ENCODE data around the gene VSTM2L.

Gene VSTM2L

DNA sequence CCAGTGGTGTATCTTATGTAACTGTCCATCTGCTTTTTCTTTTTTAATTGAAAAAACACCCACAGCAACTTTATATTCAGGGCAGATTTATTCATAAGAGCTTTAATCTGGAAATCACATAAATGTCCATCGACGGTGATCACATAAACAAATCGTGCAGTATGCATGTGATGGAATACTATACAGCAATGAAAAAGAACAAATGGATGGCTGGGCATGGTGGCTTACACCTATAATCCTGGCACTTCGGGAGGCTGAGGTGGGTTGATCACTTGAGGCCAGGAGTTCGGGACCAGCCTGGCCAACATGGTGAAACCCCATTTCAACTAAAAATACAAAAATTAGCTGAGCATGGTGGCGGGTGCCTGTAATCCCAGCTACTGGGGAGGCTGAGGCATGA, 39.1 kb downstream of the VSTM2L start:
- no peak for DNase-seq (ENCODE audit: low read depth in 2 of 2)
- TF ChIP-seq, protein P1, sequence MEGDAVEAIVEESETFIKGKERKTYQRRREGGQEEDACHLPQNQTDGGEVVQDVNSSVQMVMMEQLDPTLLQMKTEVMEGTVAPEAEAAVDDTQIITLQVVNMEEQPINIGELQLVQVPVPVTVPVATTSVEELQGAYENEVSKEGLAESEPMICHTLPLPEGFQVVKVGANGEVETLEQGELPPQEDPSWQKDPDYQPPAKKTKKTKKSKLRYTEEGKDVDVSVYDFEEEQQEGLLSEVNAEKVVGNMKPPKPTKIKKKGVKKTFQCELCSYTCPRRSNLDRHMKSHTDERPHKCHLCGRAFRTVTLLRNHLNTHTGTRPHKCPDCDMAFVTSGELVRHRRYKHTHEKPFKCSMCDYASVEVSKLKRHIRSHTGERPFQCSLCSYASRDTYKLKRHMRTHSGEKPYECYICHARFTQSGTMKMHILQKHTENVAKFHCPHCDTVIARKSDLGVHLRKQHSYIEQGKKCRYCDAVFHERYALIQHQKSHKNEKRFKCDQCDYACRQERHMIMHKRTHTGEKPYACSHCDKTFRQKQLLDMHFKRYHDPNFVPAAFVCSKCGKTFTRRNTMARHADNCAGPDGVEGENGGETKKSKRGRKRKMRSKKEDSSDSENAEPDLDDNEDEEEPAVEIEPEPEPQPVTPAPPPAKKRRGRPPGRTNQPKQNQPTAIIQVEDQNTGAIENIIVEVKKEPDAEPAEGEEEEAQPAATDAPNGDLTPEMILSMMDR (IDR thresholded peaks at IDR 0.05; ENCODE audit: low read depth, low read length) = no peak
- H3K4me3 ChIP-seq (replicated peaks in 1 of 2; ENCODE audit: low read depth in 2 of 2, low read length in 2 of 2) = no peak overlapping the region

DNA sequence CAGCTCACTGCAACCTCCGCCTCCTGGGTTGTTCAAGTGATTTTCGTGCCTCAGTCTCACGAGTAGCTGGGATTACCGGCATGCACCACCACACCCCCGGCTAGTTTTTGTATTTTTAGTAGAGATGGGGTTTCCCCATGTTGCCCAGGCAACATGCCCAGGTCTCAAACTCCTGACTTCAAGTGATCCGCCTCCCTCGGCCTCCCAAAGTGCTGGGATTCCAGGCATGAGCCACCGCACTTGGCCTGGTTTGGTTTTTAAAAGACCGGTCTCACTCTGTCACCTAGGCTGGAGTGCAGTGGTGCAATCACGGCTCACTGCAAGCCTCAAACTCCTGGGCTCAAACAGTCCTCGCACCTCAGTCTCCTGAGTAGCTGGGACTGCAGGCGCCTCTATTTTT, 40.1 kb downstream of the VSTM2L start:
- no peak for DNase-seq (ENCODE audit: low read depth in 2 of 2)
- TF ChIP-seq, protein P1 (IDR thresholded peaks at IDR 0.05; ENCODE audit: low read depth, low read length) = no peak
- H3K4me3 ChIP-seq (replicated peaks in 1 of 2; ENCODE audit: low read depth in 2 of 2, low read length in 2 of 2) = no peak overlapping the region

DNA sequence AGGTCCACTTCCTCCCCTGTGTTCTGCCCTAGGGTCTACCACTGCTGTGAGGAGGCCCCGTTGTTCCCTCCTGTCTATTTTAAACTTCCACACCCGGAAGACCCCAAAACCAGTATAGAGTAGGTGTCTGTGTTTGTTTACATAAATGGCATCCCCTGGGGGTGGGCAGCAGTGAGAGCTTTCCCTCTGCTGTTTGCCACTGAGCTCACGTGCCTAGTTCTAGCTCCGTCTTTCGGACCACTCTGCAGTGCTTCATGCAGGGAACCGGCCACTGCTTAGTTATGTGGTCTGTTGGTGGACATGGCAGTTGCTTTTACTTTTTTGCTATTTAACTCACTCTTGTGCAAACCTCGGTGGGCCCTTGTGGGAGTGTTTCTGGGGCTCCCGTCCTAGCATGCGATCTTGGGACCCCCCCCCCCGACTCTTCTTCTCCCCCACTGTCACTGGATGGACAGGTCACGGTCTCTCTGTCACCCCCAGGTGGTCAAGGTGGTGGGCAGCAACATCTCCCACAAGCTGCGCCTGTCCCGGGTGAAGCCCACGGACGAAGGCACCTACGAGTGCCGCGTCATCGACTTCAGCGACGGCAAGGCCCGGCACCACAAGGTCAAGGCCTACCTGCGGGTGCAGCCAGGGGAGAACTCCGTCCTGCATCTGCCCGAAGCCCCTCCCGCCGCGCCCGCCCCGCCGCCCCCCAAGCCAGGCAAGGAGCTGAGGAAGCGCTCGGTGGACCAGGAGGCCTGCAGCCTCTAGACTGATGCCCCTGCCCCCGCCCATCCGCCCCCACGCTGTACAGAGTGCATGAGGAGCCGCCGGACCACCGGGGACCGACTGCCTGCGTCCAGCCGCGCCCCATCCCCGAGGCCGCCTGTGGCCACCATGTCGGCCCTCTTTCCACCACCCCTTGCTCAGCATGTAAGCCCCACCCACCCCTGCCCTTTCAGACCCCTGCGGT, 40.9 kb downstream of the VSTM2L start:
- H3K4me3 ChIP-seq (replicated peaks in 1 of 2; ENCODE audit: low read depth in 2 of 2, low read length in 2 of 2) = no peak overlapping the region
- TF ChIP-seq, protein P1 (IDR thresholded peaks at IDR 0.05; ENCODE audit: low read depth, low read length) = no peak
- DNase-seq (ENCODE audit: low read depth in 2 of 2) = no peak

DNA sequence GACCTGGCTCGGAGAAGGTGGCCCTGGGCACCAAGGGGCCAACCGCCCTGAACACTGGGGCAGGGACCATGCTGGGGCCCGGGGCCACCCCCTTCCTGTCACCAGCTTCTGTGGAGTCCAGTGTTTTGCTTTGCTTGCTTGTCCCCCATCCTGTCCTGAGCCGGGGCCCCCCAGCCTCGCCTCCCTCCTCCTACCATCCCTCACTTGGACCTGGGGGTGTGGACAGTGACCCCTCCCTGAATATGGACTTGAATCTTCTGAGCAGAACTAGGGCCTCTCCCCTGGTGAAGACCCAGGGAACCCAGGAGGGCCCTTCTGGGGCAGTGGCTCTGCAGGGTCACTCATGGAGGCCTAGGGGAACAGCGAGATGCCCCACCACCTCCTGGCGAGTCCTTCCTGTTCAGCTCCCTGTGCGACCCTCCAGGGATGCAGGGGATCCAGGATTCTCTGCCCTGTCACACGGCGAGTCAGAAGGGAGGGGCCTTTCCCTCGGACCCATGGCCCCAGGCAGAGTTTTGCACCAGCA, 41.6 kb downstream of the VSTM2L start:
- TF ChIP-seq, protein P1 (IDR thresholded peaks at IDR 0.05; ENCODE audit: low read depth, low read length) = no peak
- H3K4me3 ChIP-seq (replicated peaks in 1 of 2; ENCODE audit: low read depth in 2 of 2, low read length in 2 of 2) = no peak overlapping the region
- no peak for DNase-seq (ENCODE audit: low read depth in 2 of 2)

DNA sequence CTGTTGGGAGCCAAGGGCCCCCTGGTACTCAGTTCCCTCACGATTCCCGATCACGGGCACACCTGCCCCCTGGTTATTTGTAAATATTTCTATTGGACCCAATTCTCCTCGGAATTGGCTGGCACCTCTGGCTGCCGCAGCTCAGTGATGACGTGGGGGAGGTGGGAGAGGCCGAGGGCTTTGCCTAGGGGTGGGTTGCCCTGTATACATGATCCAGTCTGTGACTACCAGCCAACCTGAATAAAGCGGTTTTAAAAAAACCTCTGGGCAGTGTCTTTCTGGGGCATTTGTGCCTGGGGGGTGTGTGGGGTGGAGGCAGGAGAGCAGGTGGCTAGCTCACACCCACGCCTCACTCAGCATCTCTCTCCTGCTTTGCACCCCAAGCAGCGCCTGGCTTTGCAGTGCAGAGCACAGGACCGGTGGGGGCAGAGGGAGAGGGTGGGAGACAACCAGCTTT, 42.2 kb downstream of the VSTM2L start:
- TF ChIP-seq, protein P1 (IDR thresholded peaks at IDR 0.05; ENCODE audit: low read depth, low read length) = no peak
- no peak for DNase-seq (ENCODE audit: low read depth in 2 of 2)
- H3K4me3 ChIP-seq (replicated peaks in 1 of 2; ENCODE audit: low read depth in 2 of 2, low read length in 2 of 2) = no peak overlapping the region

- no peak overlapping the region for H3K4me3 ChIP-seq (replicated peaks in 1 of 2; ENCODE audit: low read depth in 2 of 2, low read length in 2 of 2)
- TF ChIP-seq, protein P1 (IDR thresholded peaks at IDR 0.05; ENCODE audit: low read depth, low read length) = no peak
- DNase-seq (ENCODE audit: low read depth in 2 of 2) = no peak
These were observed 44.0 kb downstream of the VSTM2L start for GRCh38 chr20:37946946-37947345.

Data from cardiac fibroblast (primary cell).